GM06990 (cell line): ENCODE results near the gene OPRM1.

Source experiments
- DNase-seq: peaks from one replicate; pipeline ENCODE4 v3.0.0-alpha.2; 2011; ENCODE audit not compliant: insufficient read length; ENCODE audit errors: extremely low read depth
- H3K27me3 ChIP-seq: replicated peaks from 2 replicates; pipeline ENCODE4 v1.6.0; 2011; ENCODE audit warnings: low read length; ENCODE audit not compliant: control insufficient read depth, insufficient read depth
- H3K36me3 ChIP-seq: 2 replicates; pipeline ENCODE4 v1.5.1; 2011; ENCODE audit warnings: low read length; ENCODE audit not compliant: control insufficient read depth, insufficient read depth
- H3K4me3 ChIP-seq: replicated peaks from 2 replicates; pipeline ENCODE4 v1.5.1; 2011; ENCODE audit warnings: low read depth, mild to moderate bottlenecking, control low read depth, low read length
- TF ChIP-seq, protein P1 (sequence below): IDR thresholded peaks from 2 replicates; pipeline ENCODE4 v1.5.1; 2011; ENCODE audit warnings: low read length, control low read depth, mild to moderate bottlenecking, inconsistent platforms; ENCODE audit not compliant: insufficient read depth, poor library complexity, severe bottlenecking

The OPRM1 gene

DNA sequence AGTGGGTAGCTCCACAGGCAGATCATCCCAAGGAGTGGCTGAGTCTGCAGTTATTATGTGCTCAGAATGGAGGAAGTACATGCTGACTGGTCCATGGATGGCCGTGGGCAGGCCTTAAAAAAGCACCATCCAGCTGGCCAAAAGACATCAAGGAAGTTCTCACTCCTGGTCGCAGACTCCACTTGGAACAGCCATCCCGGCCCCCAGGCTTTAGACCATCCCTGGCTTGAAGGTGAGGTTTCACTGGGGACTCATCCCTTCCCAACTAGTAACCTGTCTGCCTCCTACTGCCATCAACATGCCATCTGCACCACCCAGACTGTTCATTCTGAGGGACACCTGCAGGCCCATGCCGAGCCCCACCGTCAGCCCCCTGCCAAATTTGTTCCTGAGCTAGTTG, 36.1 kb upstream of the OPRM1 start:
- no peaks in the 10 kb centered on the region for H3K36me3 ChIP-seq
- H3K27me3 ChIP-seq, result no peaks in the 10 kb centered on the region
- no peak overlapping the region for H3K4me3 ChIP-seq
- no peak for DNase-seq
- TF ChIP-seq, protein P1, sequence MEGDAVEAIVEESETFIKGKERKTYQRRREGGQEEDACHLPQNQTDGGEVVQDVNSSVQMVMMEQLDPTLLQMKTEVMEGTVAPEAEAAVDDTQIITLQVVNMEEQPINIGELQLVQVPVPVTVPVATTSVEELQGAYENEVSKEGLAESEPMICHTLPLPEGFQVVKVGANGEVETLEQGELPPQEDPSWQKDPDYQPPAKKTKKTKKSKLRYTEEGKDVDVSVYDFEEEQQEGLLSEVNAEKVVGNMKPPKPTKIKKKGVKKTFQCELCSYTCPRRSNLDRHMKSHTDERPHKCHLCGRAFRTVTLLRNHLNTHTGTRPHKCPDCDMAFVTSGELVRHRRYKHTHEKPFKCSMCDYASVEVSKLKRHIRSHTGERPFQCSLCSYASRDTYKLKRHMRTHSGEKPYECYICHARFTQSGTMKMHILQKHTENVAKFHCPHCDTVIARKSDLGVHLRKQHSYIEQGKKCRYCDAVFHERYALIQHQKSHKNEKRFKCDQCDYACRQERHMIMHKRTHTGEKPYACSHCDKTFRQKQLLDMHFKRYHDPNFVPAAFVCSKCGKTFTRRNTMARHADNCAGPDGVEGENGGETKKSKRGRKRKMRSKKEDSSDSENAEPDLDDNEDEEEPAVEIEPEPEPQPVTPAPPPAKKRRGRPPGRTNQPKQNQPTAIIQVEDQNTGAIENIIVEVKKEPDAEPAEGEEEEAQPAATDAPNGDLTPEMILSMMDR, result no peak

DNA sequence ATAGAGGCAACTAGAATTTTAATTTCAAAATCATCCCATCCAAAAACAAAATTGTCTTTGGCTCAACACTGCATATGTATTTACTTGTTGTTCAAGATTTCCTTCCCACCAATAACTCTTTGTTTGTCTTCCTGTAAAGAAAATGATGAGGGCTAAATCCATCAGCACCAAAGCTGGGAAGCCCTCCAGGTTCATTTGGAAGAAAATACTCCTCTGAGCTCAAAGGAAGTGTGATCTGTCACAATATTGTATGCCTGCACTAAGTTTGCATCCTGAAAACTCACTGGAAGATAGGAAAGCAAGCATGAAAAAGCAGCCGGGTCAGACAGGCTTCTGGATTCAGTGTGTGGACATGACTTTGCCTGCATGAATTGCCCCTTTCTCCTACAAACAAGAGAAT, 28.7 kb upstream of the OPRM1 start:
- Histone ChIP-seq H3K4me3 (no peak overlapping the region), H3K36me3 (no peaks in the 10 kb centered on the region), H3K27me3 (no peaks in the 10 kb centered on the region)
- TF ChIP-seq, protein P1, result no peak
- no peak for DNase-seq

DNA sequence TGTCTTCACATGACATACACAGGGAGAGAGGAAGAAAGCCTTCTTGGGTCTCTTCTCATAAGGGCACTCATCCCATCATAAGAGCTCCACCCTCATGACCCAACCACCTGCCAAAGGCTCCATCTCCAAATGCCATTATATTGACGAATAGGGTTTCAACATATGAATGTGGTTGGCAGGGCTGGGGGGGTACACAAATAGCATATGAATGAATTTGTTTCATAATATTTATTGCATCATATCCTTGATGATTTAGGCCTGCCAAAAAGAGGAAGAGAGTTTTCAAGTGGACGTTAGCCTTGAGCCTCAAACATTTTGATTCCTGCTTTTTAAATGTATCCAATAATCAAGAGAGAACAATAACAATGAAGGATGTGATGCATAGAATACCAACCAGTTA, 26.2 kb upstream of the OPRM1 start:
- H3K36me3 ChIP-seq, result no peaks in the 10 kb centered on the region
- H3K27me3 ChIP-seq, result no peaks in the 10 kb centered on the region
- no peak for DNase-seq
- no peak overlapping the region for H3K4me3 ChIP-seq
- TF ChIP-seq, protein P1, result no peak

DNA sequence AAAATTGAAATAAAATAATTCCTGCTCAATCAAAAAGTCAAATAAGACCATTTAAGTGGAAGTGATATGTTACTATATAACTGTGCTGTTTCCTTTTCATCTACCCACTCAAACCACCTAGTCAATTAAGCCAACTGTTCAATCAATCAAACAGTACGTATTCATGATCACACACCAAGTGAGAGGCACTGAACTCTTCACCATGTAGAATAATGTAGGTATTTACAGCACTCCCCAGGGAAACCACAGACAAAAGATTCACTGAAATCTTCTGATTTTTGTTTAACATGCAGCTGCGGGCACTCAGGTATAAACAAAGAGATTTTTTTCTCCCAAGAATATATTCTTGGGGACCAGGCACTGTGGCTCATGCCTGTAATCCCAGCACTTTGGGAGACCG, 21.3 kb upstream of the OPRM1 start:
- Histone ChIP-seq H3K27me3 (no peaks in the 10 kb centered on the region), H3K4me3 (no peak overlapping the region), H3K36me3 (no peaks in the 10 kb centered on the region)
- no peak for DNase-seq
- TF ChIP-seq, protein P1, result no peak

DNA sequence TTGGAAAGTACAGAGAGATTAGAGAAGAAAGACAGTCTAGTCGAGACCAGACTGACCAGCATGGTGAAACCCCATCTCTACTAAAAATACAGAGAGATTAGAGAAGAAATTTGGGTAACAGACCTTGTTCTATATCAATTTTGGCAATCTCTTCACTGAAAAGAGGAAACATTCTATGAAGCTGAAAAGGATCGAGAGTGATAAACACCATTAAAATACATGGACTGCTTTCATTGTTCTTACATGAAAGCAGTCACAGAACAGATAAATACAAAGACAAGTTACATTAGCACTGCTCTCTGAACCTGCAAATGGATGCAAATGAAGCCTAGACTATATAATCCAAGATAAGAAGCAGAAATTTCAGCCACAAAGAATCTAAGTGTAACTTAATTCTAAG, 8.4 kb upstream of the OPRM1 start:
- no peaks in the 10 kb centered on the region for H3K36me3 ChIP-seq
- TF ChIP-seq, protein P1, result no peak
- no peak for DNase-seq
- no peaks in the 10 kb centered on the region for H3K27me3 ChIP-seq
- H3K4me3 ChIP-seq, result no peak overlapping the region

DNA sequence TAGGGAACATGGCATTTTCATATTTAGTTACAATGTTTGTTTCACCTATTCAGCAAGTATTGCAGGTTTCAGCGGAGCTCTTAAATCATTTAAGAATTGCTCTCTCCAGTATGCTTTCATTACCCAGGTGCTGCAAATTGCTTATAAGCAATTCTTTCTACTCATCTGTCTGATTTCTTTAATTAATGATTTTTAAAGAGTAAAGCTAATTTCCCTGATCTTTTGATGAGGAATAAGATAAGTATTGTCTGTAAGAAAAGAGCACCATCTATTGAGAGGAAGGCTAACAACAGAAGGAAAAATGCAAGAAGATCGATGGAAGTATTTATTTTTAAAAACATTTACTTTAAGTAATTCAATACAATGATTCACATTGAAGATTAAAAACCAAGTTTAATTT, 2.0 kb downstream of the OPRM1 start:
- TF ChIP-seq, protein P1, result no peak
- Histone ChIP-seq H3K27me3 (no peaks in the 10 kb centered on the region), H3K4me3 (no peak overlapping the region)

More for the DNA sequence above, 2.0 kb downstream of the OPRM1 start:
- DNase-seq, result no peak
- H3K36me3 ChIP-seq, result no peaks in the 10 kb centered on the region
